Omental fat pad (tissue), 4 donors: ENCODE data around the gene ITGA3. TPM values are rescaled to one million over a fixed set of nuclear protein-coding genes. Genes with fewer than 3 reads are reported as not detected.

Experiments
- ATAC-seq: fragments of 150-250 bp; one replicate; pipeline ENCODE4 v1.9.1; 2016; ENCODE audit warnings: mild to moderate bottlenecking, moderate library complexity; ENCODE audit not compliant: low FRiP score
- DNase-seq: peaks from one replicate; pipeline ENCODE4 v3.0.0-alpha.2; 2019; ENCODE audit warnings: low spot score
- total RNA-seq, 4 donors: library from RNA; depleted of rRNA; stranded (reverse); fragments of >200 nt; gene quantifications; one replicate each; pipeline ENCODE4 v1.1.0, GENCODE V29; 2016
- TF ChIP-seq, protein P1 (sequence below), 3 donors: fragments of 450-650 bp; IDR thresholded peaks; one replicate each; pipeline ENCODE4 v1.5.1; 2016 to 2017; ENCODE audit warnings: antibody characterized with exemption in 3 of 3, mild to moderate bottlenecking in 3 of 3, moderate library complexity in 2 of 3

The ITGA3 gene
- total RNA-seq, 4 donors from 2014 or later: 28.5 to 99.8 (median 41.2) TPM

DNA sequence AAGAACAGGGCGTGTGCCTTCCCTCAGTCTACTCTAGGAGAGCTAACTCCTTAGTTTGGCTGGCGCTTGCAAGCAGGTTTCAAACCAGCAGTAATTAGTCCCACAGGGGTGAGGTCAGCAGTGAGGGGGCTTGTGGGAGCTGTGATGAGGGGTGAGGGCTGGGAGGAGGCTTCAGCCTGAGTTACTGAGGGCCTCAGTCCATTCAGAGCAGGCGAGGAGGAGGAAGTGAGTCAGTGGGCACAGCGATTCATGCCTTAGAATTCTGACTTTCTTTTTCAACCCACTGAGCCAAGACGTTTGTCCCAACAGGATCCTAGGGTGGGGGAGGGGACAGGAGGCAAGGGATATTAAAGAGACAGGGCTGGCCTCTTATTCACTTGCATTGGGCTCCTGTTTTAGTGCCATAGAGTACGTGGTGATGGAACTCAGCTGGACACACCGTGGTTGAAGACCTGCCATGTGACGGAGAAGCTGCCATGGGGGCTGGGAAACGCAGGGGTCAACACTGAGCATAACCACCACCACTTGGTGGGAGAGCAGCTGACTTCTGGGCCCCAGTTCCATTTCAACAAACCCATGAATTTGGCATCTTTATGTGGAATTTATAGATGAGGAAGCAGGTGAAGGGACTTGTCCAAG, 8.3 kb upstream of the ITGA3 start:
- peak; percentile 36 for ATAC-seq
- no peak for DNase-seq
- TF ChIP-seq, protein P1, sequence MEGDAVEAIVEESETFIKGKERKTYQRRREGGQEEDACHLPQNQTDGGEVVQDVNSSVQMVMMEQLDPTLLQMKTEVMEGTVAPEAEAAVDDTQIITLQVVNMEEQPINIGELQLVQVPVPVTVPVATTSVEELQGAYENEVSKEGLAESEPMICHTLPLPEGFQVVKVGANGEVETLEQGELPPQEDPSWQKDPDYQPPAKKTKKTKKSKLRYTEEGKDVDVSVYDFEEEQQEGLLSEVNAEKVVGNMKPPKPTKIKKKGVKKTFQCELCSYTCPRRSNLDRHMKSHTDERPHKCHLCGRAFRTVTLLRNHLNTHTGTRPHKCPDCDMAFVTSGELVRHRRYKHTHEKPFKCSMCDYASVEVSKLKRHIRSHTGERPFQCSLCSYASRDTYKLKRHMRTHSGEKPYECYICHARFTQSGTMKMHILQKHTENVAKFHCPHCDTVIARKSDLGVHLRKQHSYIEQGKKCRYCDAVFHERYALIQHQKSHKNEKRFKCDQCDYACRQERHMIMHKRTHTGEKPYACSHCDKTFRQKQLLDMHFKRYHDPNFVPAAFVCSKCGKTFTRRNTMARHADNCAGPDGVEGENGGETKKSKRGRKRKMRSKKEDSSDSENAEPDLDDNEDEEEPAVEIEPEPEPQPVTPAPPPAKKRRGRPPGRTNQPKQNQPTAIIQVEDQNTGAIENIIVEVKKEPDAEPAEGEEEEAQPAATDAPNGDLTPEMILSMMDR (IDR thresholded peaks at IDR 0.05): no peak

DNA sequence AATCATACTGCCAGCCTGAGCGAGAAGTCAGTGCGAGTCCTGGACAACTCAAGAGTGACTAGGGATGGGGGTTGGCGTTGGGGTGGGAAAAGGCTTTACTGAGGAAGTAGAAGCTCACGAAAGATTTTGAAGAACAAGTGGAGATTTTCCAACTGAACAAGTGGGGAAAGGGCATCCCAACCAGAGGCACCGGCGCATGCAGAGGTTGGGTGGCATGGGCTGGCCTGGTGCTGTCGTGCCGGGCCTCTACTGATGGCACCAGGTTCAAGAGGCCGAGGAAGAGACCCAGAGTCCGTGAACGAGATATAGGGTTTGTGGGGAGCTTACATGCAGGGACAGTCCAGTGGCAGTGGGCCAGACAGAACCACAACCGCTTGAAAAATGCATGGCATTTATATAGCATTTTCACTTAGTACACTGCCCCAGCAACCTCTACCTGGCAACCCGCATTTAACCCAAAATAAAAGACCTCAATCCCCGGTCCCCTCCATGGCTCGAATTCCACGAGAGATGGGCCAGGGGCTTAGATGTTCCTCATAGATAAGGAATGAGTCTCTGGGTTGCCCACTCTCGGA, 7.7 kb upstream of the ITGA3 start:
- no peak for ATAC-seq
- TF ChIP-seq, protein P1 (IDR thresholded peaks at IDR 0.05): no peak
- no peak for DNase-seq

GRCh38 chr17:50048988-50049387, 6.9 kb upstream of the ITGA3 start:
- TF ChIP-seq, protein P1 (IDR thresholded peaks at IDR 0.05): no peak
- DNase-seq (no peak), ATAC-seq (no peak)

GRCh38 chr17:50049636-50050035, 6.3 kb upstream of the ITGA3 start:
- no peak for ATAC-seq
- no peak for DNase-seq
- TF ChIP-seq, protein P1 (IDR thresholded peaks at IDR 0.05): no peak

DNA sequence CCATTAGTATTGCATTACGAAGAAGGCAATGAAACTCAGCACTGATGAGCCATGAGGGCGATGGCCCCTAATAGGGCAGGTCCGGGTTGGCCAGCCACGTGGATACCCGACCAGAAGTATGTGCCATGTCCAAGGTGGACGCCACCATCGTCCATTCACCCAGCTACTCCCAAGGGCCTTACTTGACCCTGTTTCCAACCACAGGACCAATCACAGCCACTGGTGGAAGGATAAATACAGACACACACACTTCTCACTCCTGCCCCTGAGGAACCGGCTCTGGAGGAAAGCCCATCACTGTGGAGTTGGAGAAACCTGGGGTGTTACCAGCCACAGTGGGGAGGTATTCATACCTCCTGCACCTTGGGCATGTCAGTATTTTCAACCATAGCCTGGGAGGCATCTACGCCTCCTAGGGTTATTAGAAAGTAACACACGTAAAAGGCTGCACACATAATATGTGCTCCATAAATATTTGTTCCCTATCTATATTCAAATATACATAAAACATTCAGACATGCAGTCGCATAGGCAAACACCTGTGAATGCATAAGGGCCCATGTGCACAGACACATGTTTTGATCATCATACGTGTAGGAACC, 5.4 kb upstream of the ITGA3 start:
- TF ChIP-seq, protein P1 (IDR thresholded peaks at IDR 0.05): no peak
- ATAC-seq: no peak
- DNase-seq: no peak

GRCh38 chr17:50051082-50051576, 4.8 kb upstream of the ITGA3 start:
- no peak for DNase-seq
- TF ChIP-seq, protein P1 (IDR thresholded peaks at IDR 0.05): no peak
- ATAC-seq: no peak
